T follicular helper cell (primary cell): ENCODE measurements around the gene DNAH1.

ENCODE experiments used
- DNase-seq: peaks from one replicate; pipeline ENCODE4 v3.0.0-alpha.2; 2020; ENCODE audit warnings: low read depth

Gene DNAH1

GRCh38 chr3:52391096-52391495 lies 75.0 kb downstream of the DNAH1 start:
- DNase-seq: no peak

- DNase-seq: no peak
These were observed 76.3 kb downstream of the DNAH1 start for GRCh38 chr3:52392216-52392930.

GRCh38 chr3:52393131-52393807 lies 77.2 kb downstream of the DNAH1 start:
- no peak for DNase-seq

DNA sequence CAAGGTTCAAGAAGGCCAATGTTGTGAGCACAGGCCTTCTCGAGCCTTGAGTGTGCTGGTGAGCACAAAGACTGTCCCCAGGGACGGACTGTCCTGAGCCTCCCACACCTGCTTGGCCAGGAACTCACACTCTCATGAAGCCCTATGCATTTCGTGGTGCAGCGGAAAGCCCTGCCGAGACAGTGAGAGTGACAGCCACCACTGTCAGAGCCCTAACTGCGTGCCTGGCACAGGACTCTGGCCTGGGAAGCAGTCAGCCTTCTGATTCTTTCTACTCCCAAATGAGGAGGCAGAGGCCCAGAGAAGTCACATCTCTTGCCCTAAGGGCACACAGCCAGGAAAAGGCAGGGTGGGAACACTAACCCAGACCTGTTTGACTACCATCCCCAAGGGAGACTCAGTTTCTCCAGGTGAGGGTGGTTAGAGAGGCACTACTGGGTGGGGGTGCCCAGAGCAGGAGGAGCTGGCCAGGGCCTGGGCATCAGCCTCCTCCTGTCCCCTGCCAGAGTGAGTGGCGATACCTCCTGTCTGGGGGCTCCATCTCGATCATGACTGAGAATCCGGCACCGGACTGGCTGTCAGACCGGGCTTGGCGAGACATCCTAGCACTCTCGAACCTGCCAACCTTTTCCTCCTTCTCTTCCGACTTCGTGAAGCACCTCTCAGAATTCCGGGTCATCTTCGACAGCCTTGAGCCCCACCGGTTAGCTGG lies 78.0 kb downstream of the DNAH1 start:
- no peak for DNase-seq

GRCh38 chr3:52394751-52395502 lies 78.8 kb downstream of the DNAH1 start:
- no peak for DNase-seq

- no peak for DNase-seq
These were observed 79.4 kb downstream of the DNAH1 start for GRCh38 chr3:52395503-52395865.

DNA sequence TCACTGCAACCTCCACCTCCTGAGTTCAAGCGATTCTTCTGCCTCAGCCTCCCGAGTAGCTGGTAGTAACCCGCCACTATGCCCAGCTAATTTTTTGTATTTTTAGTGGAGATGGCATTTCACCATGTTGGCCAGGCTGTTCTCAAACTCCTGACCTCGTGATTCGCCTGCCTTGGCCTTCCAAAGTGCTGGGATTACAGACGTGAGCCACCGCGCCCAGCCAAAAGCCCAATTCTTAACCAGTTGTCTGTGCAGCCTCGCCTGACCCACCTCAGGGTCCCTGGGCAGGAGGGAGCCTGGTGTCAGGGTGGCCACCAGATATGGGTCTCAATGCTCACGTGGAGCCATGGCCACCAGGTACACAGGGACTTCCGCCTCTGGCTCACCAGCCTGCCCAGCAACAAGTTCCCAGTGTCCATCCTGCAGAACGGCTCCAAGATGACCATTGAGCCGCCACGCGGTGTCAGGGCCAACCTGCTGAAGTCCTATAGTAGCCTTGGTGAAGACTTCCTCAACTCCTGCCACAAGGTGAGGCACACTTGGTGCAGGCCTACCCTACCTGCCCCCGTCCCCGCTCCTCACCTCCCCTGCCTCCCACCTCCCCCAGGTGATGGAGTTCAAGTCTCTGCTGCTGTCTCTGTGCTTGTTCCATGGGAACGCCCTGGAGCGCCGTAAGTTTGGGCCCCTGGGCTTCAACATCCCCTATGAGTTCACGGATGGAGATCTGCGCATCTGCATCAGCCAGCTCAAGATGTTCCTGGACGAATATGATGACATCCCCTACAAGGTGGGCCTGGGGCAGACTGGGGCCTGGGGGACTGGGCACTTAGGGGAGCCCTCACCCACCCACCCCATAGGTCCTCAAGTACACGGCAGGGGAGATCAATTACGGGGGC lies 80.1 kb downstream of the DNAH1 start:
- DNase-seq: no peak

DNA sequence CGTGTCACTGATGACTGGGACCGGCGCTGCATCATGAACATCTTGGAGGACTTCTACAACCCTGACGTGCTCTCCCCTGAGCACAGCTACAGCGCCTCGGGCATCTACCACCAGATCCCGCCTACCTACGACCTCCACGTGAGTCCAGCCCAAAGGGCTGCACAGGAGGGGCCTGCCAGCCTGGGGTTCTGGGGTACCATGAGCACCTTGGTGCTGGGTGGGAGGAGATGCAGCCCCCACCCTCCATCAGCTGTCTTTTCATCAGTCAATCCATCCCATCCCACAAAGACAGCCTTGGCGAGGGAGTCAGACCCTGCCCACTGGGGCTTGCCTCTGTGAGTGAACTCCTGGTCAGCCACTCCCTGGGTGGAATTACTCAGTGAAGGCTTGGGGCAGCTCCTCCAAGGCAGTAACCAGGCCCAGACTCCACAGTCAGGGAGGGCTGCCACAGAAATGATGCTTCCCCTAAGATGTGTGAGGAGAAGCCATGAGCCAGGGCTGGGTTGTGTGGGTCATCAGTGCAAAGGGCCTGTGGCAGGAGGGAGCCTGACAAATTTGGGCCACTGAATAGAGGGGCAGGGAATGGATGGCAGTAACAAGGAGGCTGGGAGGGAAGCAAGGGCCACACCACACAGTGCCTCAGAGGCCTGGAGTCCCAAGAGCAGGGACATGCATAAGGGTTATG lies 80.9 kb downstream of the DNAH1 start:
- no peak for DNase-seq

DNA sequence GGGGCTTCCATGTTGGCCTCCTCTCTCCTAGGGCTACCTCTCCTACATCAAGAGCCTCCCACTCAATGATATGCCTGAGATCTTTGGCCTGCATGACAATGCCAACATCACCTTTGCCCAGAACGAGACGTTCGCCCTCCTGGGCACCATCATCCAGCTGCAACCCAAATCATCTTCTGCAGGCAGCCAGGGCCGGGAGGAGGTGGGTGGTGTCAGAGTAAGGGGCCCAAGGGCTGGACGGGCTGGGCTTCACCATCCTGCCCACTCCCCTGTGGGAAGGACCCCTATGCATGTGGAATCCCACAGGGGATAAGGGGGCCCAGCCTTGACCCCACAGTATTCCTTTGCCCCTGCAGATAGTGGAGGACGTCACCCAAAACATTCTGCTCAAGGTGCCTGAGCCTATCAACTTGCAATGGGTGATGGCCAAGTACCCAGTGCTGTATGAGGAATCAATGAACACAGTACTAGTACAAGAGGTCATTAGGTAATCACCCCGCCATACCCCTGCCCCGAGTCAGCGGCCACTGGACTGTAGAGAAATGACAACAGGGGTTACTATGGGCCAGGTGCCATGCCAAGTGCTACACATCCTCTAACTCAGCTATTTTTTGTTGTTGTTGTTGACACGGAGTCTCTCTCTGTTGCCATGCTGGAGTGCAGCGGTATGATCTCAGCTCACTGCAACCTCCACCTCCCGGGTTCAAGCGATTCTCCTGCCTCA lies 81.7 kb downstream of the DNAH1 start:
- DNase-seq: no peak

DNA sequence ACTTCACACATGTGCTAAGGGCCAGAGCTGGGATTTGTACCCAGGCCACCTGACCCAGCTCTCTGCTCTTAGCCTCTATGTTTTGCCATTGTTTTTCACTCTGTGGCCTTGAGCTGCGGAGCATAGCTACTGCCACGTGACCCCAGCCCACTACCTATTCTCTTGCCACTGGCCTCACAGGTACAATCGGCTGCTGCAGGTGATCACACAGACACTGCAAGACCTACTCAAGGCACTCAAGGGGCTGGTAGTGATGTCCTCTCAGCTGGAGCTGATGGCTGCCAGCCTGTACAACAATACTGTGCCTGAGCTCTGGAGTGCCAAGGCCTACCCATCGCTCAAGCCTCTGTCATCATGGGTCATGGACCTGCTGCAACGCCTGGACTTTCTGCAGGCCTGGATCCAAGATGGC lies 82.6 kb downstream of the DNAH1 start:
- DNase-seq: no peak

DNA sequence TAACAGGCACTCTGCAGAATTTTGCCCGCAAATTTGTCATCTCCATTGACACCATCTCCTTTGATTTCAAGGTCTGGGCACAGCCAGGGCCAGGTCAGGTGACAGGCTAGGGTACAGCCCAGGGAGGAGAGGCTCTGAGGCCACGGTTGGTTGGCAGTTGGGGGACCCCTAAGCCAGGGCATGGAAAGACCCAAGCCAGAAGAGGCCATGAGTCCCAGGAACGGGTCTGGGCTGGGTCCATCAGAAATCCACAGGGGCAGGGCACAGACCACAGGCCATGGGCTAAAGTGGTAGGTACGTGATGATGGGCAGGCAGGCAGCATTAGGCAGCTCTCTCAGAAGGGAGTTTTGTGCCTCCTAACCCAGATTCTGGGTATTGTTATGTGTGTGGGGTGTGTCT lies 83.0 kb downstream of the DNAH1 start:
- no peak for DNase-seq

DNA sequence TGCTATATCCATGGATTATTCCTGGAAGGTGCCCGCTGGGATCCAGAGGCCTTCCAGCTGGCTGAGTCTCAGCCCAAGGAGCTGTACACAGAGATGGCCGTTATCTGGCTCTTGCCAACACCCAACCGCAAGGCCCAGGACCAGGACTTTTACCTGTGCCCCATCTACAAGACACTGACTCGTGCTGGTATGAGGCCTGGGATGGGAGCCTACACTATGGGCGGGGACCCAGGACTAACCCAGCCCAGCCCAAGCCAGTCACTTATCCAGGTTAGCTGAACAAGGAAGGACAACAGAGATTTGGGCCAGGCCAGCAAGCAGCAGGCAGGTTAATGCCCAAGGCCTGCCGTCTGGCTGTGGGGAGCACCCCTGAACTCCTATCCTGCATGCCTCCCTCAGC lies 83.5 kb downstream of the DNAH1 start:
- DNase-seq: no peak

DNA sequence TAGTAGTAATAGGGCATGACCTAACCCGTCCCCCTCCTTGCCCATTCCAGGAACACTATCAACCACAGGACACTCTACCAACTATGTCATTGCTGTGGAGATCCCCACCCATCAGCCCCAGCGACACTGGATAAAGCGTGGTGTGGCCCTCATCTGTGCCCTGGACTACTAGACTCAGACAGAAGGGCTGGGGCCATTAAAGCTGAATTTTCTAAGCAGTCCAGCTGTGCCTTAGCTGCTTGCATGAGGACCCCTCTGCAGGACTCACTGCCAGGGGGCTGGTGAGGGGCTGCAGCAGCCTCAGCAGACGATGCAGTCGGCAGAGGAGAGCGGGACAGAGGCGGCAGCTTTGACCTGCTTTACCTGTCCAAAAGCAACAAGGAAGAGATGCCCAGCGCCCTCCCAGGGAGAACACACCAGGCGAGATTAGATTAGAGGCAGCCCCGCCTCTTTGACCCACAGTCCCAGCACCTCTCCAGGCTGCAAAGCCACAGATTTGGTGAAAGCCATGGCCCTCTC lies 84.2 kb downstream of the DNAH1 start:
- DNase-seq: no peak

- no peak for DNase-seq
These were observed 84.9 kb downstream of the DNAH1 start for GRCh38 chr3:52401021-52401420.

DNA sequence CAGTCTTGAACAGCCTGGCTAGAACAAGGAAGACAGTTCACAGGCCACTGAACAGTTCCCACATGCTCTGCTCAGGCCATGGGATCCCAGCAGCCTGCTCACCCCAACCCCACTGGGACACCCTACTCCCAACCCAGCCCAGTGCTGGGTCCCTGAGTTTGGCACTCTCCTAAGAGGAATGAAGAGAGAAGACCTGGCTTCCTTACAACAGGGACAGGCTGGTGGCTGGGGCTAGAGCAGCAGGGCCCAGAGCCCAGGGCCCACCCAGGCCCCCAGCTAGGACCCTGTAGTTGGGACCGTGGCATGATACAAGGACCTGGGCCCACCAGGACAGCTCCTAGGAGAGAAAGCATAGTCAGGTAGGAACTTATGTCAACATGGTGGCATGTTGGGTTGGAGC lies 85.4 kb downstream of the DNAH1 start:
- no peak for DNase-seq

GRCh38 chr3:52402101-52402521 lies 86.0 kb downstream of the DNAH1 start:
- no peak for DNase-seq

DNA sequence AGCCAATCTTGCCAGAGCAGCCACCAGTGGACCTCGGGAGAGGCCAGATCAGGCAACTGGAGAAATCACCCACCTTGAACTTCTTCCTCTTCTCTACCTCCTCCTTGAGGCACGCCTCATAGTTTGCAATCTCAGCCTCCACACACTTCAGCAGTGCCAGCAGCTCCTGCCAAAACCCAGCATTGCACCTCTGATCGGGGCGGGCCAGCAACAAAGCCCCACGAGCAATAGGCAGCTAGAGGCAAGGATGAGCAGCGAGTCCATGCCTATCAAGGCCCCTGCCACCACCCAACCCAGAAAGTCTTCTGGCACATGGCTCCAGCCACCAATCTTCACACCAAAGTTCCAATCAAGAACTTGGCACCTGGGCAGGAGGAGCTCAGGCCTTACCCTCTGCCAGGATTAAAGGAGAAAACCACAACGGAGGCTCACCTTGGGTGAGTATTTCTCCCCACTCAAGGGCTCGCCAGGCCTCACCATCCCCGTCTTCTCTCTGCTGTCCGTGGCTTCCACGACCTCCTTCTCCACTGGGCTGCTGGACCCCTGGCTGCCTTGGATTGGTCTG lies 86.7 kb downstream of the DNAH1 start:
- no peak for DNase-seq

DNA sequence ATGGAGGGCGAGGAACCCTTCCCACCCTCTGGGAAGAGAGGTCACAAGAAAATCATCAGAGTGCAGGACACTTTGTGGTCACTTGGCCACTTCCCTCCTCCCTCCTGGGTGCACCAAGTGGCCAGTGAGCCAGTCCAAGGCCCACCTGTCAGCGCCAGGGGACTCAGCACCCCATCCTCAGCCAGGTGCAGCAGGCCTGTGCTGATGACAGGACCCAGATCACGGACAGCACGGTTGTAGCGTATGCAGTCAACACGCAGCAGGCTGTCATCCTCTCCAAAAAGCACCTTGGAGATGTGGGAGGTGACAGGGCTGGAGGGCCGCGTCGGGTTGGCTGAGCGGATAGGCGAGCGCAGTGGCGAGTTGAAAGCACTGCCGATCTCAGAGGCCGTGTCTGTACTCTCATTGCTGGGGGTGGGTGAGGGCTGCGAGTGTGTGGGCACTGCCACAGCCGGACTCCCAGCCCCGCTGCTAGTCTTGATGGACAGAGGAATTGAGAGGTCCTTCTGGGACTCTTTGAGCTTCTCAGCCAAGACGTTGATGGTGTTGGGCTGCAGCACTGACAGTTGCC lies 87.2 kb downstream of the DNAH1 start:
- DNase-seq: no peak

- no peak for DNase-seq
These were observed 87.8 kb downstream of the DNAH1 start for GRCh38 chr3:52403955-52404354.
